HL-60 (cell line): ENCODE measurements around the gene TM4SF4.
"Not testable (repeated sequence)": the region's sequence is repeated elsewhere in the genome, so short reads cannot be mapped to it uniquely, and the experiment has no call there.

Experiments
- DNase-seq, 2 experiments: peaks; one replicate each; pipeline ENCODE4 v3.0.0-alpha.2; 2010 to 2020; ENCODE audit warnings: low read depth in 1 of 2, low spot score in 1 of 2
- H3K27ac ChIP-seq: fragments of 250-450 bp; sonication (Bioruptor Pico); replicated peaks from 2 replicates; pipeline ENCODE4 v1.5.1; 2020; ENCODE audit warnings: mild to moderate bottlenecking, moderate library complexity
- H3K27me3 ChIP-seq: fragments of 250-450 bp; sonication (Bioruptor Pico); 2 replicates; pipeline ENCODE4 v1.5.1; 2021; ENCODE audit warnings: mild to moderate bottlenecking, moderate library complexity; ENCODE audit not compliant: insufficient read depth, poor library complexity, severe bottlenecking
- H3K4me3 ChIP-seq: replicated peaks from 2 replicates; pipeline ENCODE4 v1.5.1; 2011; ENCODE audit warnings: mild to moderate bottlenecking, control low read depth, low read length; ENCODE audit not compliant: insufficient read depth
- GABPA ChIP-seq: IDR thresholded peaks from 2 replicates; pipeline ENCODE4 v1.6.1; 2012; ENCODE audit warnings: low read depth
- POLR2AphosphoS5 ChIP-seq: IDR thresholded peaks from 2 replicates; pipeline ENCODE4 v1.6.1; 2012; ENCODE audit warnings: low read depth
- REST ChIP-seq: IDR thresholded peaks from 2 replicates; pipeline ENCODE4 v1.6.1; 2012; ENCODE audit warnings: low read depth; ENCODE audit not compliant: insufficient replicate concordance
- SPI1 ChIP-seq: IDR thresholded peaks from 2 replicates; pipeline ENCODE4 v1.6.1; 2012; ENCODE audit warnings: low read depth, mild to moderate bottlenecking, borderline replicate concordance
- TF ChIP-seq, protein P1 (sequence below): IDR thresholded peaks from one replicate; pipeline ENCODE4 v1.5.1; 2011; ENCODE audit warnings: low read length, control low read depth, inconsistent platforms; ENCODE audit not compliant: insufficient read depth

TM4SF4 gene

DNA sequence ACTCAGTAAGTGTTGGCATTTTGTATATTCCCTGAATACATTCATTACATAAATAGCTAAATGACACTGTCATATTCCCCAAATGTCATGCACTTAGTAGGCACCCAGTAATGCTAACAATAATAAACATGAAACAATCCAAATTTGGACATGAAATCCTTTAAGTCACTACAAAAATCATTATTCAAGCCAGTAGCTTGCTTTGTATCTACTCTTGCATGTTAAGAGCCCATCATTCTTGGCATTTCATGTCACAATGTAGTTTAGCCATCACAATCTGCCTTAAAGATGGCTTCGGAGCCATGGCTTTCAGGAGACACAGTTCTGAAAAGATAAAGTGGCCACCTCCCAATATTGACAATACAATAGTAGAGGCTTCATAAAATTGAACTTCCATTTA, 32.9 kb upstream of the TM4SF4 start:
- H3K4me3 ChIP-seq: no peak overlapping the region
- no peaks in the 10 kb centered on the region for H3K27me3 ChIP-seq
- H3K27ac ChIP-seq: no peak overlapping the region
- DNase-seq: no peak
- no peak for TF ChIP-seq GABPA
- no peak for TF ChIP-seq POLR2AphosphoS5
- TF ChIP-seq, protein P1, sequence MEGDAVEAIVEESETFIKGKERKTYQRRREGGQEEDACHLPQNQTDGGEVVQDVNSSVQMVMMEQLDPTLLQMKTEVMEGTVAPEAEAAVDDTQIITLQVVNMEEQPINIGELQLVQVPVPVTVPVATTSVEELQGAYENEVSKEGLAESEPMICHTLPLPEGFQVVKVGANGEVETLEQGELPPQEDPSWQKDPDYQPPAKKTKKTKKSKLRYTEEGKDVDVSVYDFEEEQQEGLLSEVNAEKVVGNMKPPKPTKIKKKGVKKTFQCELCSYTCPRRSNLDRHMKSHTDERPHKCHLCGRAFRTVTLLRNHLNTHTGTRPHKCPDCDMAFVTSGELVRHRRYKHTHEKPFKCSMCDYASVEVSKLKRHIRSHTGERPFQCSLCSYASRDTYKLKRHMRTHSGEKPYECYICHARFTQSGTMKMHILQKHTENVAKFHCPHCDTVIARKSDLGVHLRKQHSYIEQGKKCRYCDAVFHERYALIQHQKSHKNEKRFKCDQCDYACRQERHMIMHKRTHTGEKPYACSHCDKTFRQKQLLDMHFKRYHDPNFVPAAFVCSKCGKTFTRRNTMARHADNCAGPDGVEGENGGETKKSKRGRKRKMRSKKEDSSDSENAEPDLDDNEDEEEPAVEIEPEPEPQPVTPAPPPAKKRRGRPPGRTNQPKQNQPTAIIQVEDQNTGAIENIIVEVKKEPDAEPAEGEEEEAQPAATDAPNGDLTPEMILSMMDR: no peak

GRCh38 chr3:149442043-149442442, 32.5 kb upstream of the TM4SF4 start:
- DNase-seq: no peak
- TF ChIP-seq POLR2AphosphoS5: no peak
- no peak for TF ChIP-seq REST
- no peak for TF ChIP-seq GABPA
- TF ChIP-seq, protein P1: no peak
- TF ChIP-seq SPI1: no peak
- Histone ChIP-seq H3K4me3 (no peak overlapping the region), H3K27ac (no peak overlapping the region), H3K27me3 (no peaks in the 10 kb centered on the region)

GRCh38 chr3:149442851-149443544, 31.5 kb upstream of the TM4SF4 start:
- TF ChIP-seq, protein P1: no peak
- TF ChIP-seq GABPA (no peak), SPI1 (no peak), REST (no peak), POLR2AphosphoS5 (no peak)
- no peak overlapping the region for H3K4me3 ChIP-seq
- no peak overlapping the region for H3K27ac ChIP-seq
- no peaks in the 10 kb centered on the region for H3K27me3 ChIP-seq
- DNase-seq: no peak

DNA sequence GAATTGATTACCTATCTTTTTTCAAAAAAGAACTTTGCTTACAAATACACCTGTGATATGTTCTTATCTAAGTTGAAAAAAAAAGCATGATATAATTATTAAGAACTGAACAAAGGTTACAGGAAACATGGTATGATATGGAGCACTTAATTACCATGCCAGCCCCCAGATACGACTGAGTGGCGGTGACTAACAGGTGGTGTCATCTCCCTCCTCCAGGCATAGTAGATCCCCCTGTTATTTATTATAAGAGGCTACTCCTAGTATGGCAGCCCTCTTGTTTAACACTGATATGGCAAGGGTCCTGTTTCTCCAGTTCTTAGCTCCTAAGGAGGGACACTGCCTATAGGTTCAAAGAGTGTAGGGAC, 31.0 kb upstream of the TM4SF4 start:
- Histone ChIP-seq H3K27ac (no peak overlapping the region), H3K27me3 (no peaks in the 10 kb centered on the region), H3K4me3 (no peak overlapping the region)
- no peak for DNase-seq
- no peak for TF ChIP-seq GABPA
- TF ChIP-seq, protein P1: no peak
- no peak for TF ChIP-seq REST
- TF ChIP-seq POLR2AphosphoS5: no peak
- no peak for TF ChIP-seq SPI1

DNA sequence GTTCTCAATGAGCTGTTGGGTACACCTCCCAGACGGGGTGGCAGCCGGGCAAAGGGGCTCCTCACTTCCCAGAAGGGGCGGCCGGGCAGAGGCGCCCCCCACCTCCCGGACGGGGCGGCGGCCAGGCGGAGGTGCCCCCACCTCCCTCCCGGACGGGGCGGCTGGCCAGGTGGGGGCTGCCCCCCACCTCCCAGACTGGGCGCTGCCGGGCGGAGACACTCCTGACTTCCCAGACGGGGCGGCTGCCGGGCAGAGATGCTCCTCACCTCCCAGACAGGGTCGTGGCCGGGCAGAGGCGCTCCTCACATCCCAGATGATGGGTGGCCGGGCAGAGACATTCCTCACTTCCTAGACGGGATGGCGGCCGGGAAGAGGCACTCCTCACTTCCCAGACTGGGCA, 29.6 kb upstream of the TM4SF4 start:
- H3K27ac ChIP-seq, H3K4me3 ChIP-seq, DNase-seq, H3K27me3 ChIP-seq: not testable (repeated sequence)
